ENCODE measurements around the gene PLEKHG4B. TPM values are rescaled to one million over a fixed set of nuclear protein-coding genes. Genes with fewer than 3 reads are reported as not detected.

Gene PLEKHG4B
- total RNA-seq, 1 experiment from 2014 or later, result 0.02 TPM

DNA sequence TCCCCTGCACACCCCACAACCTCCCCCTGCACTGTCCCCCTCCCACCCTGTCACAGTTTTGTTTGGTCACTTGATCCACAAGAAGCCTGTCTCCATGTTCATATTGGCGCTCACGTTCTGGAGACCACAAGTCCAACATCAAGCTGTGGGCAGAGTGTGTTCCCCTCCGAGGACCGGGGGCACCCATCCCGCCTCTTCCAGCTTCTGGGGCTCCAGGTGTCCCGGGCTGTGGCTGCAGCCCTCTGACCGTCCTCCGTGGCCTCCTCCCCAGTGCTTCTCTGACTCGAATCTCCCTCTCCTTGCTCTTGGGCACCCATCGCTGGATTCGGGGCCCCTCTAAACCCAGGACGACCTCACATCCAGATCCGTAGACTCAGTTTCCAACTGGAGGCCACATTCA is 49.2 kb downstream of the PLEKHG4B start:
- H3K79me2 ChIP-seq (ENCODE audit: insufficient read depth, low read length), result no peaks in the 10 kb centered on the region
- intact Hi-C loops (cut with micrococcal nuclease), result no loop called here
- no peaks in the 10 kb centered on the region for H3K4me1 ChIP-seq (ENCODE audit: control insufficient read depth in 1 of 2, insufficient read depth in 2 of 2, low read length in 2 of 2)
- CTCF ChIA-PET, result no interaction called here
- no peak overlapping the region for H3K4me2 ChIP-seq (ENCODE audit: low read length)
- BruUV-seq (replicated peaks), result no TSS peak
- no peak overlapping the region for H2AFZ ChIP-seq (ENCODE audit: low read depth, low read length, poor library complexity, severe bottlenecking)
- no peaks in the 10 kb centered on the region for H3K27me3 ChIP-seq (ENCODE audit: insufficient read depth, low read length)
- no peak for ATAC-seq
- TF ChIP-seq CBX3 (IDR thresholded peaks at IDR 0.05; ENCODE audit: low read depth) (no peak), RAD21 (IDR thresholded peaks at IDR 0.05; ENCODE audit: low read depth) (no peak), ZNF274 (IDR thresholded peaks at IDR 0.05; ENCODE audit: low read depth, low read length) (no peak), ZFX (IDR thresholded peaks at IDR 0.05) (no peak), FOSL1 (IDR thresholded peaks at IDR 0.05; ENCODE audit: low read depth) (no peak), TCF7L2 (IDR thresholded peaks at IDR 0.05; ENCODE audit: borderline replicate concordance, extremely low read depth, insufficient read depth, insufficient read length) (no peak), SIN3A (IDR thresholded peaks at IDR 0.05; ENCODE audit: low read depth) (no peak), CEBPB (IDR thresholded peaks at IDR 0.05; ENCODE audit: low read depth) (no peak), EZH2 (IDR thresholded peaks at IDR 0.05) (no peak), EZH2phosphoT487 (IDR thresholded peaks at IDR 0.05; ENCODE audit: borderline replicate concordance) (no peak), POLR2A (IDR thresholded peaks at IDR 0.05; ENCODE audit: borderline replicate concordance, extremely low read depth, insufficient read depth, insufficient read length) (no peak), POLR2AphosphoS5 (IDR thresholded peaks at IDR 0.05; ENCODE audit: low read depth, low read length) (no peak), SRF (IDR thresholded peaks at IDR 0.05; ENCODE audit: low read depth) (no peak), JUND (IDR thresholded peaks at IDR 0.05) (no peak)
- TF ChIP-seq, protein P1, sequence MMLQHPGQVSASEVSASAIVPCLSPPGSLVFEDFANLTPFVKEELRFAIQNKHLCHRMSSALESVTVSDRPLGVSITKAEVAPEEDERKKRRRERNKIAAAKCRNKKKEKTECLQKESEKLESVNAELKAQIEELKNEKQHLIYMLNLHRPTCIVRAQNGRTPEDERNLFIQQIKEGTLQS (IDR thresholded peaks at IDR 0.05), result no peak
- TF ChIP-seq, protein P2, sequence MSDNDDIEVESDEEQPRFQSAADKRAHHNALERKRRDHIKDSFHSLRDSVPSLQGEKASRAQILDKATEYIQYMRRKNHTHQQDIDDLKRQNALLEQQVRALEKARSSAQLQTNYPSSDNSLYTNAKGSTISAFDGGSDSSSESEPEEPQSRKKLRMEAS (IDR thresholded peaks at IDR 0.05), result no peak
- TF ChIP-seq, protein P3, sequence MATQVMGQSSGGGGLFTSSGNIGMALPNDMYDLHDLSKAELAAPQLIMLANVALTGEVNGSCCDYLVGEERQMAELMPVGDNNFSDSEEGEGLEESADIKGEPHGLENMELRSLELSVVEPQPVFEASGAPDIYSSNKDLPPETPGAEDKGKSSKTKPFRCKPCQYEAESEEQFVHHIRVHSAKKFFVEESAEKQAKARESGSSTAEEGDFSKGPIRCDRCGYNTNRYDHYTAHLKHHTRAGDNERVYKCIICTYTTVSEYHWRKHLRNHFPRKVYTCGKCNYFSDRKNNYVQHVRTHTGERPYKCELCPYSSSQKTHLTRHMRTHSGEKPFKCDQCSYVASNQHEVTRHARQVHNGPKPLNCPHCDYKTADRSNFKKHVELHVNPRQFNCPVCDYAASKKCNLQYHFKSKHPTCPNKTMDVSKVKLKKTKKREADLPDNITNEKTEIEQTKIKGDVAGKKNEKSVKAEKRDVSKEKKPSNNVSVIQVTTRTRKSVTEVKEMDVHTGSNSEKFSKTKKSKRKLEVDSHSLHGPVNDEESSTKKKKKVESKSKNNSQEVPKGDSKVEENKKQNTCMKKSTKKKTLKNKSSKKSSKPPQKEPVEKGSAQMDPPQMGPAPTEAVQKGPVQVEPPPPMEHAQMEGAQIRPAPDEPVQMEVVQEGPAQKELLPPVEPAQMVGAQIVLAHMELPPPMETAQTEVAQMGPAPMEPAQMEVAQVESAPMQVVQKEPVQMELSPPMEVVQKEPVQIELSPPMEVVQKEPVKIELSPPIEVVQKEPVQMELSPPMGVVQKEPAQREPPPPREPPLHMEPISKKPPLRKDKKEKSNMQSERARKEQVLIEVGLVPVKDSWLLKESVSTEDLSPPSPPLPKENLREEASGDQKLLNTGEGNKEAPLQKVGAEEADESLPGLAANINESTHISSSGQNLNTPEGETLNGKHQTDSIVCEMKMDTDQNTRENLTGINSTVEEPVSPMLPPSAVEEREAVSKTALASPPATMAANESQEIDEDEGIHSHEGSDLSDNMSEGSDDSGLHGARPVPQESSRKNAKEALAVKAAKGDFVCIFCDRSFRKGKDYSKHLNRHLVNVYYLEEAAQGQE (IDR thresholded peaks at IDR 0.05; ENCODE audit: low read depth), result no peak
- no peaks in the 10 kb centered on the region for H4K20me1 ChIP-seq (ENCODE audit: insufficient read depth)
- no peaks in the 10 kb centered on the region for H3K36me3 ChIP-seq (ENCODE audit: control insufficient read depth in 1 of 2, insufficient read depth in 2 of 2, low read length in 2 of 2)
- H3K4me3 ChIP-seq (replicated peaks in 1 of 2; ENCODE audit: low read depth in 1 of 2, low read length in 2 of 2), result no peak overlapping the region
- no peaks in the 10 kb centered on the region for H3K9me2 ChIP-seq (ENCODE audit: insufficient read depth)
- RAD21 ChIA-PET (ENCODE audit: low non-redundant PET in 1 of 2, low total read pairs in 2 of 2, uncharacterized antibody in 2 of 2, unreplicated experiment in 2 of 2), result no interaction called here
- DNase-seq (ENCODE audit: low read depth, low spot score), result no peak
- POLR2A ChIA-PET, result no interaction called here
- H3K9ac ChIP-seq (ENCODE audit: low read length), result no peak overlapping the region
- no peaks in the 10 kb centered on the region for H3K9me3 ChIP-seq (ENCODE audit: control insufficient read depth in 1 of 2, insufficient read depth in 1 of 2, low read depth in 1 of 2, low read length in 2 of 2)
- no peak overlapping the region for H3K27ac ChIP-seq (ENCODE audit: low read depth, low read length)

Data from HCT116 (cell line).